Effector CD4-positive, alpha-beta T cell (primary cell): Measurements from ENCODE around the gene SRPRB.

Experiments used
- DNase-seq: peaks from one replicate; pipeline ENCODE4 v3.0.0-alpha.2; 2020

Gene SRPRB

DNA sequence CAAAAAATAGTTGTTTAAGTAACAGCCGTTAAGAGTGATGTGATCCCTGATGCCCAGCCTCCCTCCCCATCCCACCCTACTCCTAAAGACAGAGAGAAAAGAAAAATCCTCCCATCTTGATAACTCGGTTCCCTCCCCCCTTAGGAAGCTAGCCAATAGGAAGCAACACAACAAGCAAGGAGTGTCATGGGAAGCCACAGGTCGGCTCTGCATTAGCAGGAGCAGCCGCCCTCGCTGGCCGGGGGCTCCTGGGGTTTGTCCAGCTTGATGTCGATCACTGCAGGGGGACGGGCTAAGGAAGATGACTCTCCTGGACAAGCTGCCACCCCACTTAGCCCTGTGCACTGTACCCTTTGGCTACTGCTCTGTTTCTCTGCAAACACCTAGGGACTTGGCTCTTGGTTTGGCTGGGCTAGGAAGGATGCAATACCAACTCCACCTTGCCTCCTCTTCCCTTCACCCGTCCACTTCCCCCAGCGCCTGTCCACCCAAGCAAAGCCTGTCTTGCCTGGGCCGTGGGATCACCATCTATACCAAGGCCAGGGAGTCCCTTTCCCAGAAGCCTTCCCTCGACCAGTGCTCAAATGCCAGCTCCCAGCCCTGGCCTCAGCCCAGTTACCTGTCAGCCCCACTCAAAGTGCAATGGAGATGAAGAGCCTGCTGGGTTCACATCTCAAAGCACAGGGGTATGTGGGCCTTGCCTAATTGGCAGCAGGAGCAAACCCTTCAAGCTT is 23.1 kb downstream of the SRPRB start:
- DNase-seq, result no peak

DNA sequence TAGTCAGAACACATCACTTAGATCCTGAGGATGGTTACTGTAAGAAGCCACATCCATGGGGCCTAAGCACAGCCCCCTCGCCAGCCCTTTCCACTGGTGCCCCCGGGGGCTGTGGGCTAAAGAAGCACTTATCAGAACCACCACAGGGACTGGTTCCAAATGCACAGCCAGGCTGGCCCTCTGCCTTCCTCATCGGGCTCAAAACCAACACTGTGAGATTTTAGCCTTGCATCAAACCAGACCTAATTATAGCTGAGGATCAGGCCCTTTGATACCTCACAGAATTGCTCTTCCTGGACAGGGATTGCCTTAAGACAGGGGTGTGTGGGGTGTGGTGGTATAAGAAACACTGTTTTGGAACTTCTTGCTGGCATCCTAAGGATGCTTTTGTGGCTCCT is 23.7 kb downstream of the SRPRB start:
- no peak for DNase-seq

GRCh38 chr3:133830071-133830470 is 24.5 kb downstream of the SRPRB start:
- no peak for DNase-seq

- DNase-seq, result no peak
These were observed 26.6 kb downstream of the SRPRB start for GRCh38 chr3:133831966-133832801.

DNA sequence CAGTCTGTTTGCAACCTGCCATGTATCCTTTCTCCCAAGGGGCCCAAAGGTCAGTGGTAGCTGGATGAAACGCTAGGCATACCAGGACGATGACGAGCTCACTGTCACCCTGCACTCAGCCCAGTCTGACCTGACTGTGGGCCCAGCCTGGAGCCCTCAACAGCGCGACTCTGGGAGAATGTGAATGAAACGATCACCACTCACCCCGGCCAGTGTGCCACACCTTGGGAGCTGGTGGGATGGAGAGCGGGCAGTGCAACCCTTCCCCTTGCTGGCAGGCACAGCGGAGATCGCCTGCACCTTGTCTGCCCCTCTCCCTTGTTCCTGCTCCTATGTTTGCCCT is 27.2 kb downstream of the SRPRB start:
- DNase-seq, result no peak

GRCh38 chr3:133833267-133833666 is 27.7 kb downstream of the SRPRB start:
- DNase-seq, result no peak

GRCh38 chr3:133833880-133834620 is 28.4 kb downstream of the SRPRB start:
- DNase-seq, result no peak

- DNase-seq, result no peak
These were observed 29.2 kb downstream of the SRPRB start for GRCh38 chr3:133834621-133835417.

DNA sequence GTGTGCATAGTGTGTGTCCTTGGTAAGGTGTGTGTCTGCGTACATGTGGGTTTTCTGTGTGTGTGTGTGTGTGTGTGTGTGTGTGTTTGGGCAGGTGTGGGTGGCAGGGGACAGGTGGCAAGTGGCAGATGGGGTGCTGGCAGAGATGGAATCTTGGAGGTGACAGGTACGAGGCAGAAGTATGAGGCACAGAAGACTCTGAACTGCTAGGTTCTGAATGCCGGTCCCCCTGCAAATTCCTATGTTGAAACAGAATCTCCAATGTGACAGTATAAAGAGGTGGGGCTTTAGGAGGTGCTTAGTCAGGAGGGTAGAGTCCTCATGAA is 29.8 kb downstream of the SRPRB start:
- DNase-seq, result no peak

- DNase-seq, result no peak
These were observed 30.3 kb downstream of the SRPRB start for GRCh38 chr3:133835961-133836360.

- no peak for DNase-seq
These were observed 31.0 kb downstream of the SRPRB start for GRCh38 chr3:133836497-133837158.

GRCh38 chr3:133837487-133838295 is 32.1 kb downstream of the SRPRB start:
- DNase-seq, result no peak

GRCh38 chr3:133838296-133838789 is 32.7 kb downstream of the SRPRB start:
- no peak for DNase-seq

- DNase-seq, result no peak
These were observed 33.5 kb downstream of the SRPRB start for GRCh38 chr3:133838916-133839800.

GRCh38 chr3:133840055-133840737 is 34.6 kb downstream of the SRPRB start:
- DNase-seq, result no peak

GRCh38 chr3:133840767-133841166 is 35.2 kb downstream of the SRPRB start:
- no peak for DNase-seq

DNA sequence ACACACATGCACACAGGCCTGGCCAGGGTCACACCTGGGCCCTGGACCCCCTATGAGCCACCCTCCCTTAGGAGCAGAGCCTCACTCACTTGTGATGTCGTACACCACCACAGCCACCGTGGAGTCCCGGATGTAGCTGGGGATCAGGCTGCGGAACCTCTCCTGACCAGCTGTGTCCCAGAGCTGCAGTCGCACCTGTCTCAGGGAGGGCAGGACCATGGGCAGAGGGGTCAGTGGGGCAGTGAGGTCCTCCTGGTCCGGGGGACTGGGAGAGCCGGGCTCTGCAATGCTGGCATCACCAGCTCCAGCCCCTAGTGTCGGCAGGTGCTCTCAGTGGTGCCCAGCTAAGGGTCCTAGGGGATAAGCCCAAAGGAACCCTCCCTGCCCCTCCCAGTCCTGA is 35.6 kb downstream of the SRPRB start:
- no peak for DNase-seq

GRCh38 chr3:133842158-133842557 is 36.5 kb downstream of the SRPRB start:
- DNase-seq, result no peak

DNA sequence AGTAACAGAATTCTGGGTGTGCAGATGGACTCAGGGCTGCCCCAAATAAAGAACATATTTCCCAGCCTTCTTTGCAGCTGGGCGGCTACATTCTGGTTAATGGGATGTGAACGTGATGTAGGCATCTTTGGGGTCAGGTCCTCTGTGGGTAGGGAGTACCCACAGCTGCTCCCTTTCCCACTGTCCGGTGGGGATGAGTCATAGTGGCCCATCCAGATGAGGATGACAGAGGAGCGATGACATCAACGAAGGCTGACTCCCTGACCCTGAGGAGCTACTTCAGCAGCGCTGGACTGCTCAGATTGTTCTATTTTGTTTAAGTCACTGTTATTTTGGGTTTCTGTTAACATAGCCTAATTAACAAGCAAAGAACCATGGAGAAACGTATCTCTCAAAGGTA is 38.0 kb downstream of the SRPRB start:
- no peak for DNase-seq

DNA sequence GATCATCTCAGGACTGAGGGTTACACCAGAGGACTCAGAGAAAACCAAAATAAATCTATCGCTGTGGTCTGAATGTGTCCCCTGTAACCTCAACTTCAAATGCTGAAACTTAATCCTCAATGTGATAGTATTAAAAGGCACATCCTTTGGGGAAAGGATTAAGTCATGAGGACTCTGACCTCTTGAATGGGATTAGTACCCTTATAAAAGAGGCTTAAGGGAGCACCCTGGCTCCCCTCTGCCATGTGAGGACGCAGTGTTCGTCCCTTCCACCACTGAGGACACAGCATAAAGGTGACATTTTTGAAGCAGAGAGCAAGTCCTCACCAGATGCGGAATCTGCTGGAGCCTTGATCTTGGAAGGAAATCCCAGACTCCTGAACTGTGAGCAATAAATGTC is 39.5 kb downstream of the SRPRB start:
- no peak for DNase-seq
